HL-60 (cell line): ENCODE results near the gene OR10W1.

ENCODE experiments used
- DNase-seq, 2 experiments: peaks; one replicate each; pipeline ENCODE4 v3.0.0-alpha.2; 2010 to 2020; ENCODE audit warnings: low read depth in 1 of 2, low spot score in 1 of 2
- H3K27ac ChIP-seq: fragments of 250-450 bp; sonication (Bioruptor Pico); replicated peaks from 2 replicates; pipeline ENCODE4 v1.5.1; 2020; ENCODE audit warnings: mild to moderate bottlenecking, moderate library complexity
- H3K27me3 ChIP-seq: fragments of 250-450 bp; sonication (Bioruptor Pico); 2 replicates; pipeline ENCODE4 v1.5.1; 2021; ENCODE audit warnings: mild to moderate bottlenecking, moderate library complexity; ENCODE audit not compliant: insufficient read depth, poor library complexity, severe bottlenecking
- H3K4me3 ChIP-seq: replicated peaks from 2 replicates; pipeline ENCODE4 v1.5.1; 2011; ENCODE audit warnings: mild to moderate bottlenecking, control low read depth, low read length; ENCODE audit not compliant: insufficient read depth
- GABPA ChIP-seq: IDR thresholded peaks from 2 replicates; pipeline ENCODE4 v1.6.1; 2012; ENCODE audit warnings: low read depth
- POLR2AphosphoS5 ChIP-seq: IDR thresholded peaks from 2 replicates; pipeline ENCODE4 v1.6.1; 2012; ENCODE audit warnings: low read depth
- SPI1 ChIP-seq: IDR thresholded peaks from 2 replicates; pipeline ENCODE4 v1.6.1; 2012; ENCODE audit warnings: low read depth, mild to moderate bottlenecking, borderline replicate concordance
- TF ChIP-seq, protein P1 (sequence below): IDR thresholded peaks from one replicate; pipeline ENCODE4 v1.5.1; 2011; ENCODE audit warnings: low read length, control low read depth, inconsistent platforms; ENCODE audit not compliant: insufficient read depth
- TF ChIP-seq, protein P2 (sequence below): IDR thresholded peaks from 2 replicates; pipeline ENCODE4 v1.6.1; 2012; ENCODE audit warnings: low read depth; ENCODE audit not compliant: insufficient replicate concordance

OR10W1 gene

GRCh38 chr11:58254936-58255335 is 13.1 kb downstream of the OR10W1 start:
- TF ChIP-seq GABPA = no peak
- TF ChIP-seq SPI1 = no peak
- TF ChIP-seq, protein P1, sequence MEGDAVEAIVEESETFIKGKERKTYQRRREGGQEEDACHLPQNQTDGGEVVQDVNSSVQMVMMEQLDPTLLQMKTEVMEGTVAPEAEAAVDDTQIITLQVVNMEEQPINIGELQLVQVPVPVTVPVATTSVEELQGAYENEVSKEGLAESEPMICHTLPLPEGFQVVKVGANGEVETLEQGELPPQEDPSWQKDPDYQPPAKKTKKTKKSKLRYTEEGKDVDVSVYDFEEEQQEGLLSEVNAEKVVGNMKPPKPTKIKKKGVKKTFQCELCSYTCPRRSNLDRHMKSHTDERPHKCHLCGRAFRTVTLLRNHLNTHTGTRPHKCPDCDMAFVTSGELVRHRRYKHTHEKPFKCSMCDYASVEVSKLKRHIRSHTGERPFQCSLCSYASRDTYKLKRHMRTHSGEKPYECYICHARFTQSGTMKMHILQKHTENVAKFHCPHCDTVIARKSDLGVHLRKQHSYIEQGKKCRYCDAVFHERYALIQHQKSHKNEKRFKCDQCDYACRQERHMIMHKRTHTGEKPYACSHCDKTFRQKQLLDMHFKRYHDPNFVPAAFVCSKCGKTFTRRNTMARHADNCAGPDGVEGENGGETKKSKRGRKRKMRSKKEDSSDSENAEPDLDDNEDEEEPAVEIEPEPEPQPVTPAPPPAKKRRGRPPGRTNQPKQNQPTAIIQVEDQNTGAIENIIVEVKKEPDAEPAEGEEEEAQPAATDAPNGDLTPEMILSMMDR = no peak
- DNase-seq = no peak
- H3K27me3 ChIP-seq = no peaks in the 10 kb centered on the region
- no peak overlapping the region for H3K27ac ChIP-seq
- no peak overlapping the region for H3K4me3 ChIP-seq

DNA sequence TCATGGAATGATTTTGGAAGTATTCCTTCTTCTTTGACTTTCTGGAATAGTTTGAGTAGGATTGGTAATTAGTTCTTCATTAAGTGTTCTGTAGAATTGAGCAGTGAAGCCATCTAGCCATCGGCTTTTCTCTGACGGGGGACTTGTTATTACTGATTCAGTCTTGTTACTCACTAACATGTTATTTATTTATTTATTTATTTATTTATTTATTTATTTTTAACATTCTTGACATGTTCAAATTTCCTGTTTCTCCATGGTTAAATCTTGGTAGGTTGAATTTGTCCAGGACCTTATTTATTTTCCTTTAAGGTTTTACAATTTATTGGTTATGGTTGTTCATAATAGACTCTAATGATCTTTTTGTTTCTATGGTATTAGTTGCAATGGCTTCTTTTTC is 24.1 kb downstream of the OR10W1 start:
- H3K27ac ChIP-seq = no peak overlapping the region
- TF ChIP-seq, protein P2, sequence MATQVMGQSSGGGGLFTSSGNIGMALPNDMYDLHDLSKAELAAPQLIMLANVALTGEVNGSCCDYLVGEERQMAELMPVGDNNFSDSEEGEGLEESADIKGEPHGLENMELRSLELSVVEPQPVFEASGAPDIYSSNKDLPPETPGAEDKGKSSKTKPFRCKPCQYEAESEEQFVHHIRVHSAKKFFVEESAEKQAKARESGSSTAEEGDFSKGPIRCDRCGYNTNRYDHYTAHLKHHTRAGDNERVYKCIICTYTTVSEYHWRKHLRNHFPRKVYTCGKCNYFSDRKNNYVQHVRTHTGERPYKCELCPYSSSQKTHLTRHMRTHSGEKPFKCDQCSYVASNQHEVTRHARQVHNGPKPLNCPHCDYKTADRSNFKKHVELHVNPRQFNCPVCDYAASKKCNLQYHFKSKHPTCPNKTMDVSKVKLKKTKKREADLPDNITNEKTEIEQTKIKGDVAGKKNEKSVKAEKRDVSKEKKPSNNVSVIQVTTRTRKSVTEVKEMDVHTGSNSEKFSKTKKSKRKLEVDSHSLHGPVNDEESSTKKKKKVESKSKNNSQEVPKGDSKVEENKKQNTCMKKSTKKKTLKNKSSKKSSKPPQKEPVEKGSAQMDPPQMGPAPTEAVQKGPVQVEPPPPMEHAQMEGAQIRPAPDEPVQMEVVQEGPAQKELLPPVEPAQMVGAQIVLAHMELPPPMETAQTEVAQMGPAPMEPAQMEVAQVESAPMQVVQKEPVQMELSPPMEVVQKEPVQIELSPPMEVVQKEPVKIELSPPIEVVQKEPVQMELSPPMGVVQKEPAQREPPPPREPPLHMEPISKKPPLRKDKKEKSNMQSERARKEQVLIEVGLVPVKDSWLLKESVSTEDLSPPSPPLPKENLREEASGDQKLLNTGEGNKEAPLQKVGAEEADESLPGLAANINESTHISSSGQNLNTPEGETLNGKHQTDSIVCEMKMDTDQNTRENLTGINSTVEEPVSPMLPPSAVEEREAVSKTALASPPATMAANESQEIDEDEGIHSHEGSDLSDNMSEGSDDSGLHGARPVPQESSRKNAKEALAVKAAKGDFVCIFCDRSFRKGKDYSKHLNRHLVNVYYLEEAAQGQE = no peak
- TF ChIP-seq GABPA (no peak), POLR2AphosphoS5 (no peak), SPI1 (no peak)
- TF ChIP-seq, protein P1 = no peak
- DNase-seq = no peak
- H3K27me3 ChIP-seq = no peaks in the 10 kb centered on the region
- no peak overlapping the region for H3K4me3 ChIP-seq

- no peak overlapping the region for H3K27ac ChIP-seq
- no peak for DNase-seq
- no peak overlapping the region for H3K4me3 ChIP-seq
- no peaks in the 10 kb centered on the region for H3K27me3 ChIP-seq
- TF ChIP-seq SPI1 (no peak), POLR2AphosphoS5 (no peak), GABPA (no peak)
- TF ChIP-seq, protein P2 = no peak
- TF ChIP-seq, protein P1 = no peak
Observed at GRCh38 chr11:58227956-58228615, 40.0 kb downstream of the OR10W1 start.

DNA sequence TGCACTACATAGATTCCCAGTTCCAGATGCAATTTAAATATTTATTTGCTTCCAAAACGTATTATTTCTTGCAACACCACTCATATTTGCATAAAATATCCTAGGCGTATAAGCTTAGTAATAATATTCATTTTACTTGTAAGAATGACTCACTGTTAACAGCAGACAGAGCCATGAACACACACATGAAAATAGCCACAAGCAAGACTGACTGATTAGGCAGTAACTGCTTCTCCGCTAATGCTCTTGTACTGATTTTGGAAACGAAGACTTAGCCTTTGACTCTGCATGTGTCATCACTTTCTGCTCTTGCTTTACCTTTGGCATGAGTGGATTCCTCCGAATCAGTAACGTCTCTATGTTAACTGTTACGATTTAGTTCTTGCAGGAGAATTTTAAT is 45.3 kb downstream of the OR10W1 start:
- Histone ChIP-seq H3K27ac (no peak overlapping the region), H3K4me3 (no peak overlapping the region), H3K27me3 (no peaks in the 10 kb centered on the region)
- TF ChIP-seq POLR2AphosphoS5 = no peak
- DNase-seq = no peak
